SKM-1 (cell line): Measurements from ENCODE around the gene ILK.

ENCODE experiments used
- DNase-seq: peaks from one replicate; lab custom pipeline; 2025; ENCODE audit not compliant: unreplicated experiment; lab: John Stamatoyannopoulos, UW

ILK gene

DNA sequence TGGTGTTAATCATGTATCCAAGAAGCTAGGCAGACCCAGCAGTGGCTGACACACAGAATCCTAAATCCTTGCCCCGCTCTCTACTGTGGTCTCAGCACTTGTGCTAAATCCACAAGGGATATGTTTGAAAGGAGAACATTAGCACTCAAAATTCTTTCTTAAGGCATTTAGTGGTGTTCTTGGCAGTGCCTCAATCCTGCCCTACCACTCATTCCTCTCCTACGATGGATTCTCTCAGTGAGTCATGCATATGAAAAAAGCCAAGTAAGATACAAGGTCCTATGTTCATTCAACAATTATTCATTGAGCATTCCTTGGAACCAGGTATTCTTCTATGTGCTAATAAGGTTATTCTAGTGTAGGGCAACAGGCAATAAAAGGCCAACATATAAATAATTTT, 31.4 kb upstream of the ILK start:
- no peak for DNase-seq

DNA sequence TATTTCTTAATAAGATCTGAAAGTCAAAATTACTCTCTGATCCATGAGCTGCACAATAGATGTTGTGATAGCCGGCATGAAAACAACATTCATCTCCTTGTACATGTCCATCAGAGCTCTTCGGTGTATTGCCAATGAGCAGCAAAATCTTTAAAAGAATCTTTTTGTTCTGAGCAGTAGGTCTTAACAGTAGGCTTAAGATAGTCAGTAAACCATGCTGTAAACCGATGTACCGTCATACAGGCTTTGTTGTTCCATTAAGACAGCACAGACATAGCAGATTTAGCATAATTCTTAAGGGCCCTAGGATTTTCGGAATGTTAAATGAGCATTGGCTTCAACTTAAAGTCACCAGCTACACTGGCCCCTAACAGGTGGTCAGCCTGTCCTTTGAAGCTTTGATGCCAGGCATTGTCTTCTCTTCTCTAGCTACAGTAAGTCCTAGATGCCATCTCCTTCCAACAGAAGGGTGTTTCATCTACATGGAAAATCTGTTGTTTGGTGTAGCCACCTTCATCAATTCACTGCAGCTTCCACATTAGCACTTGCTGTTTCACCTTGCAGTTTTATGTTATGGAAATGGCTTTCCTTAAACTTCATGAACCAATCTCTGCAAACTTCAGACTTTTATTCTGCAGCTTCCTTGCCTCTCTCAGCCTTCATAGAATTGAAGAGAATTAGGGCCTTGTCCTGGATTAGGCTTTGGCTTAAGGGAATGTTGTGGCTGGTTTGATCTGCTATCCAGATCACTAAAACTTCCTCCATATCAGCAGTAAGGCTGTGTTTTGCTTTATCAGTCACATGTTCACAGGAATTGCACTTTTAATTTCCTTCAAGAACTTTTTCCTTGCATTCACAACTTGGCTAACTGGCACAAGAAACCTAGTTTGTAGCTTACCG, 28.5 kb upstream of the ILK start:
- no peak for DNase-seq

DNA sequence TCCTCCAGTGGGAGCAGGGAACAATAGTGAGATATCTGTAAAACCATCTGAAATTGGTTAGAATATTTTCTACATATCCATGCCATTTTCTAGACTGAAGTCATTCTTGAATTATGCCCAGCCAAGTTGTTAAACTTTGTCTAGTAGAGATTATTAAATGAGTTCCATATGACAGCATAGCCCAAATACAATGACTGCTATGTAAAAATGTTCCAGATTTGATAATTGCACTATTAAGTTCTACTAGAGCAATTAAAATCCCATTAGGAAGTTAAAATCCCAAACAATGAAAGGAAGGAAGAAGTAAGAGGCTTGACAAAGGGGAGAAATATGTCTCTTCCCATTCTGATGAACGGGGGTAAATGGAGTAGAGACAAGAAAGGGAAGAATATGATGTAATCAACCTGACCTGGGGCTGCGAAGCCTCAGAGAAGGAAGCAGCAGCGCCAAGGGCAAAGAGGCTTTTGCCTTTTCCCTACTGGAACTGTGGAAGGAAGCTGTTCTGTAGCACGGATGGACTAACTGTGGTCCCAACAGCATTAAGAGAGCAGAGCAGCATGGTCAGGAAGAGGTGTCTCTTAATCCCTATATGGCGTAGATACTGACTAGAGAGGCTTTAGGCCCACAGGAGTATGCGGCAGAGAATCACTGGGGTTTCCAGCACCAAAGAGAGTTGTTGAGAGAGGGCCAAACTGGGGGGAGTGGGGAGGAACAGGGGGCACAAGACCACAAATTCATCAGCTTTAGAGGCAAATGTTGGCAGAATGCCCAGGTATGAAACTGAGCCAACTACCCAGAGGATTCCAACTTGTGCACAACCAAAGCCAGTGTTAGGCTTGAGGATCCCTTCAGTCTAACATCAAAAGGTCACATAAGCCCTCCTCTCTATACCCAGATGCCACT, 26.9 kb upstream of the ILK start:
- DNase-seq, result peak; percentile 8

DNA sequence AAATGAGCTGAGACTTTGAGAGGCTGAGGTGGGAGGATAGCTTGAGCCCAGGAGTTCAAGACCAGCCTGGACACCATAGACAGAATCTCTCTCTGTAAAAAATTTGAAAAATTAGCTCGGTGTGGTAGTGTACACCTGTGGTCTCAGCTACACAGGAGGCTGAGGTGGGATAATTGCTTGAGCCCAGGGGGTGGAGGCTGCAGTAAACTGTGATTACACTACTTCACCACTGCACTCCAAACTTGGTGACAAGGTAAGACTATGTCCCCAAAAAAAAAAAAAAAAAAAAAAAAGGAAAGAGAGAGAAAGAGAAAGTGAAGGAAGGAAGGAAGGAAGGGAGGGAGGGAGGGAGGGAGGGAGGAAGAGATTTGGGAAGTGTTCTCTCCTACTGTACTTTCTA, 25.4 kb upstream of the ILK start:
- DNase-seq, result no peak

DNA sequence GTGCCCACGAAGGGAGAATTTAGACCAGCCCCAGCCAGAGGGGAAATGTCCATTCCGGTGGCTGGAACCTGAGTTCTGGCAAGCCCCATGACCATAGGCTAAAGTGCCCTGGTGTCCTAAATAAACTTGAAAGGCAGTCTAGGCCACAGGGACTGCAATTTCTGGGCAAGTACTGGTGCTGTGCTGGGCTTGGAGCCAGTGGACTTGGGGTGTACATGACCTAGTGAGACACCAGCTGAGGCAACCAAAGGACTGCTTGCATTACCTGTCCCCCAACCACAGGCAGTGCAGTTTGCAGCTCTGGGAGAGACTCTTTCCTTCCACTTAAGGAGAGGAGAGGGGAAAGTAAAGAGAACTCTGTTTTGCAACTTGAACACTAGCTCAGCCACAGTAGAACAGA, 23.9 kb upstream of the ILK start:
- no peak for DNase-seq

DNA sequence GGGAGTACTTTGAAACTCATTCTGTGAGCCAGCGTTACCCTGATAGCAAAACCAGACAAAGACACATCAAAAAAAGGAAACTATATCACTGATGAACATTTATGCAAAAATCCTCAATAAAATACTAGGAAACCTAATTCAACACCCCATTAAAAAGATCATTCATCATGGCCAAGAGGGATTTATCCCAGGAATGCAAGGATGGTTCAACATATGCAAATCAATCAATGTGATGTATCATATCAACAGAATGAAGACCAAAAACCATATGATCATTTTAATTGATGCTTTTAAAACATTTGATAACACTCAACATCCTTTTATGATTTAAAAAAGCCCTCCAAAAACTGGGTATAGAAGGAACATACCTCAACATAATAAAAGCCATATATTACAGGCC, 20.0 kb upstream of the ILK start:
- DNase-seq, result no peak

DNA sequence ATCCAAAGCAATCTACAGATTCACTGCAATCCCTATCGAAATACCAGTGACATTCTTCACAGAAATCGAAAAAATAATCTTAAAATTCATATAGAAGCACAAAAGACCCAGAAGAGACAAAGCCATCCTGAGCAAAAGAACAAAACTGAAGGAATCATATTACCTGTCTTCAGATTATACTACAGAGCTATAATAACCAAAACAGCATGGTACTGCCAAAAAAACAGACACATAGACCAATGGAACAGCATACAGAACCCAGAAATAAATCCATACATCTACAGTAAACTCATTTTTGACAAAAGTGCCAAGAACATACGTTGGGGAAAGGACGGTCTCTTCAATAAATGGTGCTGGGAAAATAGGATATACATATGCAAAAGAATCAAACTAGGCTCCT, 19.0 kb upstream of the ILK start:
- DNase-seq, result no peak

DNA sequence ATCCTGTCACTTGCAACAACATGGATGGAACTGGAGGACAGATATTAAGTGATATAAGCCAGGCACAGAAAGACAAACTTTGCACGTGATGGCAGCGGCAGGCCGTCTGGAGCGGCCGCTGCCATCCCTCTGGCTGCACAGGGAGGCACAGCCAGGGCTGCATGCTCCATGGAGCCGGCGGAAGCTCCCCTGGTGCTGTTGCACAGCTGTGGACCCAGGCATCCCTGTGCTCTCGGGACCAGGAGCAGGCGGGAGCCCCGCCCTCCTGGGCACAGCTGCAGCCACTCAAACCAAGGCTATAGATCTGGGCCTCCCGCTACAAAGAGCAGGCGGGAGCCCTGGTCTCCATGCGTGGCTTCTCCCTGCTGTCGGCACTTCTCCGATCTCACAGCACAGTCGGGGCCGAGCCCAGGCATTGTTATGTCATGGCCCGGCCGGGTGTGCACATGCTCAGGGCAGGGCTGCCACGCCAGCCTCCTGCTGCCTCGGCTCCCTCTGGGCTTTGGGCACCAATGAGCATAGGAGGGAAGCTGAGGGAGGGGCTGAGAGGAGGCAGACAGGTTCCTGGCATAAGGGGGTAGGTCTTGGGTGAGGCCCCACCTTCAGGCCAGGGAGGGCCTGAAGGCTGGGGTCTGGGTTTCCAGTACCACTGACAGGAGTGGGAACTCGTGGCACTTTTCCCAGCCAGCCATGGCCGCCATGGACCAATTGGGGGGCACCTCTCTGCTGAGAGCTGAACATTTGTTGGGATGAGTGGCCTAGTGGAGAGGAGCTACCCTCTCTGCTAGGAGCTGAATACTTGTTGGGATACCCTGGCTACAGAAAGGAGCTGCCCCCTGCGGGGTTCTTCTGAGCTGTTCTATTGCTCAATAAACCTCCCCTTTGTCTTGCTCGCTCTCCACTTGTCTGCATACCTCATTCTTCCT, 16.9 kb upstream of the ILK start:
- no peak for DNase-seq

DNA sequence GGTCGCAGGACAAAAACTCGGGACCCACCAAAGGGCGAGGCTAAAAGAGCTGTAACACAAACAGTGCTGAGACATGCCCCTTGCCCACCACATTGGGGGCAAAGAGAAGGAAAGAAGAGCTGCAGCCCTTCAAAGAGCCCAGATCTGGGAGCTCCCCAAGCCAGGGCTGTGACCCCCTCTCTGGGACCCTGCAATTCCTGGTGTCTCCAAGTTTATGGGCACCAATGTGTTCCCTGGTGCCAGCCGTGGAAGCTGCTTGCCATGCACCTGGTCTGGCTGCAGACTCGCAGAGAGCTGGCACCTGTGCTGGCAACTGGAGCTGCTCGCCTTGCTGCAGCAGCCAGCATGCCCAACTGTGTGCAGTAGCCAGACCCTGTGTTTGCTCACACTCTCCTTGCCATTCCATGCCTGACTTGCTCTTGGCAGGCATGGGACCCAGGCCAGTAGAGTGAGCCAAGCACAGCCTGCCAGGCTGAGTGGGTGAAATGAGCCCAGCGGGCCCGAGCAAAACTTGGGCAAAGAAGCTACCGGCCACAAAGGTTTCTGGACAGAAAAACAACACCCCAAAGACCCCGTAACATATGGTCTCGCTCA, 16.1 kb upstream of the ILK start:
- no peak for DNase-seq

DNA sequence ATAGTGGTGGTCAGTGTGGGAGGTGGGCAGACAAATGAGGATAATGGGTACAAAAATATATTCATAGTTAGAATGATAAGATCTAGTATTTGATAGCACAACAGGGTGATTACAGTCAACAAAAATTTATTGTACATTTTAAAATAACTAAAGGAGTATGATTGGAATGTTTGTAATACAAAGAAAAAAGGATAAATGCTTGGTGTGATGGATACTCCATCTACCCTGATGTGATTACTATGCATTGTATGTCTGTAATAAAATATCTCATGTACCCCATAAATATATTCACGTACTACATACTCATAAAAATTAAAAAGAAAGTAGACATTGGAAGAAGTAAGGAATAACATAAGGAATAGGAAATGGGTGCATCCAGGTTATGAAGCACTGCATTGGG, 15.6 kb upstream of the ILK start:
- DNase-seq, result no peak

DNA sequence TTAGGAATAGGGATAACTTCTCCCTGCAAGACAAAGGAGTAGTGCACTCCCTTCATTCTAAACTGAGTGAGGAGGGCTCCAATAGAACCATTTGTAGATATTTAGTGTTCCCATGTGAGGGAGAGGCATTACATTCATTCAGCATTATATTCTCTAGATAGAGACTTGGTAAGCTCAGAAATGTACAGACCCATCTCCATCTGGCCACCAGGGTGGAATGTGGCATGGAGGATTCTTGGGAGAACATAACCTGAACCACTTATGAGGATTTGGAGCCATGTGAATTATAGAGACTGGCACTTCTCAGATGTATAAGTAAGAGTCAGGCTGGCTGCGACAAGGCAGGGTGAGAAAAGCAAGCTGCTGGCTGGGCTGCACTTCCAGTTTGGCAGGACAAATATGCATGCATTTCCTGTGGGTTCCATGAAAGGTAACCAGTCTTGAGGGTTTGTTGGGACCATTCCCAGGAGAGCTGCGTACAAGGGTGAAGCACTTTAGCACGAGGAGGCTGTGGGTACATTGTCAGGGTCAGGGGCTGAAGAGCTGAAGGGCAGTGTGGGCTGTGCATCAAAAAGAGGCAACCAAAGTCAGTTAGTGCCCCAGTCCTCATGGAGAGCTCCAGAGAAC, 9.3 kb upstream of the ILK start:
- DNase-seq, result no peak

DNA sequence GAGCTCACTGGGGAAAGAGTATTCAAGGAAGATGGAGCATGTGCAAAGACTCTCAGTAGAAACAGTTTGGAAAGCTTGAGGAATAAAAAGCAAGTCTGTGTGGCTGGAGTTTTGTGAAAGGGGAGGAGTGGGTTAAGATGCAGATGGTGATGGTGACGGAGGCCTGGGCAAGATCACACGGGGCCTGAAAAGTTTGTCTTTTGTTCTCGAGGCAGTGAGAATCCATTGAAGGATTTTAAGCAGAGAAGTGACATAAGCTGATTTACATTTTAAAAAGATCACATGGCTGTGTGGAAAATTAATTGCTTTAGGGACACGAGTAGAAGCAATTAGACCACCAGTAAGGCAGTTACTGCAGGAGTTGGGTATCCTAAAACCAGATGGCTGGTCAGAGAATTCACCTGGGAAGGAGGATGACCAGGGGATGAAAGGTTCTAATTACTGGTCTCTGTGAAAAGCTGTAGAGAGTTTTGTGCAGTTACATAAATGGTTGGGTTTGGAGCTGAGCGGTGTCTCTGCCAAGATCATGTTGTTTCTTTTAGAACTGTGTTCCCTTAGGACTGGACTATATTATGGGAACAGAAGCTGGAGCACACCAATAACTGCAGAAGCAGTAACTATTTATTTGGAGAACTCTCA, 7.2 kb upstream of the ILK start:
- no peak for DNase-seq

DNA sequence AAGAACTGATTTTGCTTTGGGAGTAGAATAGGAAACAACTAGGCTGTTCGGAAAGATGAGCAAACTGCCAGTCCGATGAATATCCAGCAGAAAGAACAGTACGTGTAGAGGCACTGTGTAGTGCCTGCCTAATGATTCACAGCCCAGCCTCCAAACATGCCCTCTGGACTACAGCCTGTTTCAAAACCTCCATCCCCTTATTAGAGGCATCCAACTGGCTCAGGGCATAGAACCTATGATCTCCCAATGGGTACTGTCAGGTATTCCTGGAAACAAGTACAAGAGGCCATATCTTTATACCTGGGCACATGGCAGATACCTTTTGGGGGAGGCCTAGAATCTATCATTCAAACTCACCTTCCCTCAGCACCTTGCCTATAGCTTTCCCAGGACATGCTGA, 5.0 kb upstream of the ILK start:
- DNase-seq, result no peak

DNA sequence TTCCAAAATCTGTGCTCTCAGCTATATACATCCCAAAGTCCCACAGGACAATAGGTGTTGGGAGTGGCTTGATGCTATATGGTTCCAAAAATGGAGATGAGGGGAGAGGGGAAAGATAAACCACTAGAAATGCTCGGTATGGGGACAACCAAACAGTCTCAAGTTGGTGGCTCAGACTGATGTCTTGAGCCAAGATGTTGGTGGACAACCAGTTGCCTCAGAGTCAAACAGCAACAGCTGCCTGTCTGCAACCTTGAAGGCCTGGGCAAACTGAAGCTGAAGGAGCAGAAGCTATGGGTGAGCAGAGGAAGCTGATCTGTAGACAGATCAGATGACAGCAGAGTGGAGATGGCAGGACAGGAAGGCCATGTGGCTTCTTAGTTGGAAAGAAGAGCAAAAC, 4.1 kb upstream of the ILK start:
- no peak for DNase-seq

DNA sequence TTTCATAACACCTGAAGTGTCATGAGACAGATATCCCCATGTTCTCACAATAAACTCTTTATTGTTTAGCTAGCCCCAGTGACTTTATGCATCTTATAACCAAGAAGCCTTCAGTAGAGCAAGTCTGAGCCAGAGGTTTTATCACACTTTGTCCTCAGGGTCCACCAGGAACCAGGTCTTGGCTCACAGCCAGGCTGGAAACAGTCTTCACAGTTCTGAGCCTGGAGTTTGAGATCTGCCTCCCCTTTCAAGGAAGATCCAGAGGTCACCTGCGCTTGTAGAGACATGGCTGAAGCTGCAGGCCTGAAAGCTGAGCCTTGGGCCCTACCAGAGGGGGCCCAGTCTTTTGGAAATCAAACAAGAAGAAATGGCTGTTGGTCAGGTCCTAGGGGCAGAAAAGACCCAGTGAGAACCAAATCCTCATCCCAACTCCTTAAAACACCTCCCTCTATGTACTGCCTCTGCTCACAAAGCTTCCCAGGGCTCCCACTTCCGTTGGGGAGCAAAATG, 3.6 kb upstream of the ILK start:
- DNase-seq, result no peak

DNA sequence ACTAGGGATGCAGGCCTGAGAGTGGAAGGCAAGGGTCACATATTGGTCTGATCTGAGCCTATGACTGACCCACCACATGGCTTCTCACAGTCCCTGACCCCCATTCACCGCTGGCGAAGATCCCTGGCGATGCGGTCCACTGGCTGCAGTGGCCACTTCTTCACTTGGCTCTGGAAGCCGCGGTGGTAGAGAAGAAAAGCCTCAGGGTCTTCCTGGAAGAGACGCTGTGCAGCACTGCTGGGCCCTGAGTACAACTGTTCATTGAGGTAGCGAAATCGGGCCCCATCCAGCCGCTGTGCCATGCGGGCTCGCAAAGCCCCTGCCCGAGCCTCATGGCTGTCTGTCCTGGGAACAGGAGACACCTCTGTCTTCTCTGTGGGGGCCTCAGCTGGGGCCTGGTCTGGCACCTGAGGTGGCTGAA, 2.5 kb upstream of the ILK start:
- DNase-seq, result no peak

DNA sequence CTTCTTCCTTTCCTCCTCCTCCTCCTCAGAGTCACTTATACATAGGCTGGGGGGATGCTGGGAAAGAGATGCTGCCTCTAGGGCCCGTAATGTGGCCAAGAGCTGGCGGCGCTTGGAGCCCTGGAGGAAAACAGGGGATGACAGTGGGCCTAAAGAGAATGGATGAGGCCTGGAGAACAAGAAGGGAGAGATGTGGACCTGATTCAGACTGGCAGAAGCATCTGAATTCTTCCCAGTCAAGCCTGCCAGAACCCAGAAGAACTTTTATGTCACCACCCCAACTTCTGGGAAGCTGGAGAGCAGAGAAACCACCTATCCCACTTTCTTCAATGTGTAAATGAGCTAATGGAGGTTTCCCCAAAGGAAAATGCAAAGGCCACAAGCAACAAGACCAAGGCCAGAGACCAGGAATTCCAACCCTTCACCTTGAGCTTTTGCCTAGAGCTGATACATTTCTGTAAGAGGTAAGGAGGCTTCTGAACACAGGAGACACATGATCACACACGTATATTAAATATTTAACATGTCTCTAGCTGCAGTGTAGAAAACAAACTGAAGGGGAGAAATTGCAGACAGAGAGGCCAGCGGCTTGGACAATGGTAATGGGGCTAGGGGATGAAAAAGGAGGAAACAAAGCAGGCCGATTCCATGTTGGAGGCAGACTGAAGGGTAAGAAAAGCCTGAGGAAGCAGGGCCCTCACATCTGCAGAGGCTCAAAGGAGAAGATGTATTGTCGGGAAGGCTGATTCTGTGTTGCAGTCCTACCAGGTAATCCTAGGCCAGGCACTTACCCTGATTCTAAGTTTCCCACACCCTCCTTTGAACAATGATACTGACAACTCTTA, 1.3 kb upstream of the ILK start:
- DNase-seq, result no peak

DNA sequence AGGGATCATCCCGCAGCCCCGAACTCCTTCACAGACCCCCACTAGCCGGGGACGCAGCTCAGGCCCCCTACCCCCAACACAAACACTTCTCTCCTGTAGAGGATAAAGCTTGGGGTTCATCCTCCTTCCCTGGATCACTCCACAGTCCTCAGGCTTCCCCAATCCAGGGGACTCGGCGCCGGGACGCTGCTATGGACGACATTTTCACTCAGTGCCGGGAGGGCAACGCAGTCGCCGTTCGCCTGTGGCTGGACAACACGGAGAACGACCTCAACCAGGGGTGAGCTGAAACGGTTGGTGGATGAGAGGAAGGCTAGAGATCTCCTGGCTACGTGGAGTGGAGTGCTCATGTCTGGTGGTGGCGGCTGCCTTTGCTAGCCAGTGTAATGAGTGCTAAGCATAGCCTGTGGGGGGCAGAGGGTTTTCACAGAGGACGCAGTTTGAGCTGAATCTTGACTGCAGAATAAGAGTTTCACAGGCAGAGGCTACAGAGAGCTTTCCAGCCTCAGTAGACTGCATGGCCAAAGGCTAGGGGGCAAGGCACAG, 580 bp downstream of the ILK start:
- peak; percentile 9 for DNase-seq
